Peyer's patch (tissue), 4 donors: ENCODE measurements around the gene AXIN1. TPM values are rescaled to one million over a fixed set of nuclear protein-coding genes. Genes with fewer than 3 reads are reported as not detected.

Experiments used
- DNase-seq, 3 donors: peaks; one replicate each; pipeline ENCODE4 v3.0.0-alpha.2; 2017 to 2019
- H3K27ac ChIP-seq, 4 donors: fragments of 200-600 bp; sonication (generic); one replicate each; pipeline ENCODE4 v1.5.1; 2016 to 2019
- H3K27me3 ChIP-seq, 2 donors: fragments of 200-600 bp; sonication (generic); one replicate each; pipeline ENCODE4 v1.5.1; 2019
- H3K36me3 ChIP-seq, 3 donors: fragments of 200-600 bp; sonication (generic); one replicate each; pipeline ENCODE4 v1.5.1; 2016 to 2019
- H3K4me1 ChIP-seq, 4 donors: fragments of 200-600 bp; sonication (generic); one replicate each; pipeline ENCODE4 v1.5.1; 2016 to 2019
- H3K4me3 ChIP-seq, 4 donors: fragments of 200-600 bp; sonication (generic); 1 replicate in 3 of 4; 2 replicates in 1 of 4; pipeline ENCODE4 v1.5.1; 2016 to 2019; ENCODE audit warnings: mild to moderate bottlenecking in 1 of 4
- H3K9me3 ChIP-seq, 4 donors: fragments of 200-600 bp; sonication (generic); one replicate each; pipeline ENCODE4 v1.5.1; 2016 to 2019; ENCODE audit warnings: mild to moderate bottlenecking in 1 of 4
- CTCF ChIP-seq, 6 experiments: fragments of 450-650 bp in 4 of 6; fragments of 200-600 bp in 2 of 6; sonication (generic) in 1 of 6; IDR thresholded peaks; one replicate each; pipeline ENCODE4 v1.5.1; 2017 to 2019; ENCODE audit warnings: antibody characterized with exemption in 6 of 6, mild to moderate bottlenecking in 3 of 6, moderate library complexity in 1 of 6
- POLR2A ChIP-seq, 2 donors: fragments of 450-650 bp; IDR thresholded peaks; one replicate each; pipeline ENCODE4 v1.5.1; 2017; ENCODE audit warnings: antibody characterized with exemption in 2 of 2, mild to moderate bottlenecking in 2 of 2, moderate library complexity in 2 of 2
- total RNA-seq, 4 donors: library from RNA; depleted of rRNA; stranded (reverse); fragments of >200 nt; gene quantifications; one replicate each; pipeline ENCODE4 v1.1.0, GENCODE V29; 2016

AXIN1 gene
- total RNA-seq, 4 donors from 2014 or later: 31.4 to 47.2 (median 37.3) TPM

DNA sequence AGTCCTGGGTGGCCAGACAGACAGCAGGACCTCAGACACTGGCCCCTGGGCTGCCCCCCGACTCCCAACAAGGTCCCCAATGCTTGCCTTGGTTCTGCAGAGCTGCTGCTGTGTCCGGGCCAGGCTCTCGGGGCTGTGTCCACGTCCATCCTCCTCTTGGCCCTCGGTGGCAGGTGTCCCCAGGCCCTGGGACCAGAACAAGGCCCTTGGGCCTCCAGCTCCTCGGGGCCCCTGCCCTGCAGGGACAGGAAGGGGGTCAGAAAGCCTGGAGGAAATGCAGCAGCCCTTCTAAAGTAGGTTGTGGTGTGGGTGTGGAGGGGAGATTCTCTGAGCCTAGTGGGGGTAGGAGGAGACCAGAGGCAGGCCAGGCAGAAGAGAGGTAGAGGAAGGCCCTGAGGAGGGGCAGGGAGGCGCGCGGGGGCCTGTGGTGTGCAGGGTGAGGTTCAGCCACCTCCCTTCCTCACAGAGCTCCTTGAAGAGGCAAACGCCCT is 2.5 kb upstream of the AXIN1 start:
- peaks cover 0 to 18% (median 13%) of the 10 kb centered on the region in 4 donors for H3K4me1 ChIP-seq
- no peaks in the 10 kb centered on the region for H3K27me3 ChIP-seq
- DNase-seq: no peak
- no peaks in the 10 kb centered on the region for H3K36me3 ChIP-seq
- TF ChIP-seq POLR2A (IDR thresholded peaks at IDR 0.05) (no peak), CTCF (IDR thresholded peaks at IDR 0.05) (no peak)
- H3K9me3 ChIP-seq: no peaks in the 10 kb centered on the region
- H3K27ac ChIP-seq: peak overlapping the region in 1 of 4 donors; percentile 31
- H3K4me3 ChIP-seq: no peak overlapping the region

- peak overlapping the region in 1 of 4 donors; percentile 31 for H3K27ac ChIP-seq
- H3K9me3 ChIP-seq: no peaks in the 10 kb centered on the region
- H3K27me3 ChIP-seq: no peaks in the 10 kb centered on the region
- H3K4me3 ChIP-seq: no peak overlapping the region
- no peak for DNase-seq
- TF ChIP-seq CTCF (IDR thresholded peaks at IDR 0.05): no peak
- no peak for TF ChIP-seq POLR2A (IDR thresholded peaks at IDR 0.05)
- no peaks in the 10 kb centered on the region for H3K36me3 ChIP-seq
- H3K4me1 ChIP-seq: peaks cover 0 to 18% (median 13%) of the 10 kb centered on the region in 4 donors
These were observed 1.9 kb upstream of the AXIN1 start for GRCh38 chr16:354291-354881.

DNA sequence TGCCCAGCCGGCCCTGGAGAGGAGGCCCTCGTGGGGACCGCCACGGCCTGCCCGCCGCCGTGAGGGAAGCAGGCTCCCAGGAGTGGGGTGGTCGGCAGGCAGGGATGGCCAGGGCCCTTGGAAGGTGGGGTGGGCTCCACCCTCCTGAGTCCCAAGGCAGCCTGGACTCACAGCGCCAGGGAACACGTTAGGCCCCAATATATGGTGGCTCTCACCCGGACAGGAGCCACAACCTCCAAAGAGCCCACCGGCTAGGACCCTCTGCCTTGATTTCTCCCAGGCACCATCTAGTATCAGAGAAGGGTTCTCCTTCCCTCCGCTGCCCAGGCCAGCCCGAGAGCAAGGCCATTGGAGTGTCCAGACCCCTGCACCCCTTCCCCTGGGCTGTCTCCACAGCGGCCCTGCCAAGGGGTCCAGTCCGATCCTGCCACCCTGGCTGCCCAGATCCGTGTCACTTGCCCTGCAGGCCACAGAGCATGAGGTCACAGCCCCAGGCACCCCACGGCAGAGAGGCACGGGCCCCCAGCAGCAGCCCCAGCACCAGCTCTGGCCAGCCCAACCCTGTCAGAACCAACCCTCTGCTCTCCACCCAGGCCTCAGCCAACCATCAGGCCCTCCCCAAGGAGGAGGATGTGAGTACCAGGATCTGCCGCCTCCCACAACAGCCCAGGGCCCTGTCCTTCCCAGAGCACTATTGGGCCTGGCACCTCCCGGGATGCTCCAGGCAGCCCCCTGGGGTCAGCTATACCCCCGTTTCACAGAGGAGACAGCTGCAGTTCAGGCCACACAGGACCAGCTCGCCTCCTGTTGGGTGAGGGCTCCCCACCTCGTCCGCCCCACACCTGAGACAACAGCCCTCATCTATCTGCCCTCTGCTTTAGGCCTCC is 1.1 kb upstream of the AXIN1 start:
- TF ChIP-seq POLR2A (IDR thresholded peaks at IDR 0.05) (no peak), CTCF (IDR thresholded peaks at IDR 0.05) (no peak)
- Histone ChIP-seq H3K27me3 (no peaks in the 10 kb centered on the region), H3K4me3 (peak overlapping the region; percentile 39 to 92 (median 67)), H3K27ac (peak overlapping the region; percentile 45 to 90 (median 73)), H3K9me3 (no peaks in the 10 kb centered on the region), H3K36me3 (no peaks in the 10 kb centered on the region), H3K4me1 (peaks cover 0 to 23% (median 13%) of the 10 kb centered on the region in 4 donors)
- no peak for DNase-seq

GRCh38 chr16:351804-352520 is 561 bp downstream of the AXIN1 start:
- TF ChIP-seq CTCF (IDR thresholded peaks at IDR 0.05): no peak
- peak in 1 of 2 donors; percentile 42 for TF ChIP-seq POLR2A (IDR thresholded peaks at IDR 0.05)
- H3K27ac ChIP-seq: peak overlapping the region; percentile 71 to 90 (median 79)
- H3K9me3 ChIP-seq: no peaks in the 10 kb centered on the region
- H3K36me3 ChIP-seq: peaks cover 0 to 3% (median 0%) of the 10 kb centered on the region in 3 donors
- peak overlapping the region; percentile 59 to 93 (median 86) for H3K4me3 ChIP-seq
- no peaks in the 10 kb centered on the region for H3K27me3 ChIP-seq
- H3K4me1 ChIP-seq: peaks cover 0 to 23% (median 13%) of the 10 kb centered on the region in 4 donors
- peak in 2 of 3 donors; percentile 71 to 76 for DNase-seq

- Histone ChIP-seq H3K27ac (no peak overlapping the region), H3K36me3 (peaks cover 0 to 20% (median 0%) of the 10 kb centered on the region in 3 donors)
- no peak for DNase-seq
These were observed 2.3 kb downstream of the AXIN1 start for GRCh38 chr16:350203-350602.

More at GRCh38 chr16:350203-350602, 2.3 kb downstream of the AXIN1 start:
- TF ChIP-seq CTCF (IDR thresholded peaks at IDR 0.05) (no peak), POLR2A (IDR thresholded peaks at IDR 0.05) (no peak)
- Histone ChIP-seq H3K9me3 (no peaks in the 10 kb centered on the region), H3K27me3 (no peaks in the 10 kb centered on the region), H3K4me1 (peaks cover 0 to 26% (median 13%) of the 10 kb centered on the region in 4 donors), H3K4me3 (no peak overlapping the region)
